ENCODE results near the gene HOXD4. TPM values are rescaled to one million over a fixed set of nuclear protein-coding genes. Genes with fewer than 3 reads are reported as not detected.
A peak's percentile ranks its signal among the peaks of the same experiment; 100 is the strongest.

Gene HOXD4
- total and polyA plus RNA-seq, 4 donors = 0.12 to 1.1 (median 0.48) TPM

GRCh38 chr2:176178757-176179295, 27.5 kb downstream of the HOXD4 start:
- DNase-seq (no peak), ATAC-seq (ENCODE audit: insufficient read depth, low FRiP score) (peak; percentile 45)
- H3K9ac ChIP-seq (ENCODE audit: insufficient read depth in 1 of 2, low read length in 2 of 2) = no peak overlapping the region
- 10 to 20% methylated on average over 7 of the region's 7 CpGs for WGBS, 2 donors
- H3K9me3 ChIP-seq (ENCODE audit: control insufficient read depth in 4 of 4, insufficient read depth in 3 of 4, low read length in 3 of 4) = peaks cover 0 to 9% (median 0%) of the 10 kb centered on the region in 4 donors
- H3K27me3 ChIP-seq (ENCODE audit: control insufficient read depth in 3 of 3, insufficient read depth in 3 of 3, low read length in 2 of 3) = peaks cover 23 to 85% (median 78%) of the 10 kb centered on the region in 3 donors
- no peak overlapping the region for H3K4me3 ChIP-seq
- H3K36me3 ChIP-seq (ENCODE audit: control insufficient read depth in 4 of 4, insufficient read depth in 4 of 4, low read length in 4 of 4) = no peaks in the 10 kb centered on the region
- TF ChIP-seq, protein P1, sequence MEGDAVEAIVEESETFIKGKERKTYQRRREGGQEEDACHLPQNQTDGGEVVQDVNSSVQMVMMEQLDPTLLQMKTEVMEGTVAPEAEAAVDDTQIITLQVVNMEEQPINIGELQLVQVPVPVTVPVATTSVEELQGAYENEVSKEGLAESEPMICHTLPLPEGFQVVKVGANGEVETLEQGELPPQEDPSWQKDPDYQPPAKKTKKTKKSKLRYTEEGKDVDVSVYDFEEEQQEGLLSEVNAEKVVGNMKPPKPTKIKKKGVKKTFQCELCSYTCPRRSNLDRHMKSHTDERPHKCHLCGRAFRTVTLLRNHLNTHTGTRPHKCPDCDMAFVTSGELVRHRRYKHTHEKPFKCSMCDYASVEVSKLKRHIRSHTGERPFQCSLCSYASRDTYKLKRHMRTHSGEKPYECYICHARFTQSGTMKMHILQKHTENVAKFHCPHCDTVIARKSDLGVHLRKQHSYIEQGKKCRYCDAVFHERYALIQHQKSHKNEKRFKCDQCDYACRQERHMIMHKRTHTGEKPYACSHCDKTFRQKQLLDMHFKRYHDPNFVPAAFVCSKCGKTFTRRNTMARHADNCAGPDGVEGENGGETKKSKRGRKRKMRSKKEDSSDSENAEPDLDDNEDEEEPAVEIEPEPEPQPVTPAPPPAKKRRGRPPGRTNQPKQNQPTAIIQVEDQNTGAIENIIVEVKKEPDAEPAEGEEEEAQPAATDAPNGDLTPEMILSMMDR (IDR thresholded peaks at IDR 0.05; ENCODE audit: control extremely low read depth, extremely low read depth) = no peak
- H3K4me1 ChIP-seq (ENCODE audit: control insufficient read depth in 5 of 5, insufficient read depth in 5 of 5, low read length in 5 of 5) = peaks cover 0 to 14% (median 4%) of the 10 kb centered on the region in 5 donors
- H3K27ac ChIP-seq (ENCODE audit: low read depth in 1 of 2, low read length in 1 of 2) = no peak overlapping the region

DNA sequence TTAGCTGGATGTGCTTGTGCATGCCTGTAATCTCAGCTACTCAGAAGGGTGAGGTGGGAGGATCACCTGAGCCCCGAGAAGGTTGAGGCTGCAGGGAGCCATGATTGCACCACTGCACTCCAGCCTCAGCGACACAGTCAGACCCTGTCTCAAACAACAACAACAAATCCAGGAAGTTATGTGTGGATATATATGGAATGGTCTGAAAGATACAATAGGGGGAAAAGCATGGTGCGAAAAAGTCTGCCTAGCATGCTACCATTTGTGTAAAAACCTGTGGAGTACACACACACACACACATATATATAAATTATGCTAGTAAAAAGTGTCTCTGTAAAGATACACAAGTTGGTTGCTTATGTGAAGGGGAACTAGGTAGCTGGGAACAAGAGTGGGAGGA, 30.2 kb downstream of the HOXD4 start:
- no peak for ATAC-seq (ENCODE audit: insufficient read depth, low FRiP score)
- no peaks in the 10 kb centered on the region for H3K36me3 ChIP-seq (ENCODE audit: control insufficient read depth in 4 of 4, insufficient read depth in 4 of 4, low read length in 4 of 4)

DNA sequence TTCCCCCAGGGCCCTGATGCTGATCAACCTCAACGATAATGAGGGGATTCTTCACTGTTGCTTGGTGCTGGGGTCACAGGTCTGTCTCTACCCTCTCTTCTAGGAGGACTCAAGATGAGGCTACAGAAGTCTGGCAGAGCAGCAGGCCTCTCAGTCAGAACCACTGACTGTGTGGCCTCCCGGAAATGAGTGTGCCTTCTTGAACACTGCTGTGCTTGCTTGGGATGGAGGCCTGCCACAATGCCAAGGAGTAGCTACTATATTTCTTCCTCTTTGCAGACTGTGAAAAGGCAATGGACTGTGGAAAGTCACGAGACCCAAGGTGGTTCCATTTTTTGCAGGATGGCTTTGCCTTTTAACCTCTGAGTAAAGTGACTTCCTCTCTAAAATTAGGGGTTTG, 31.3 kb downstream of the HOXD4 start:
- TF ChIP-seq, protein P1 (IDR thresholded peaks at IDR 0.05; ENCODE audit: control extremely low read depth, extremely low read depth) = no peak
- Histone ChIP-seq H3K4me1 (ENCODE audit: control insufficient read depth in 5 of 5, insufficient read depth in 5 of 5, low read length in 5 of 5) (peaks cover 0 to 17% (median 4%) of the 10 kb centered on the region in 5 donors), H3K27me3 (ENCODE audit: control insufficient read depth in 3 of 3, insufficient read depth in 3 of 3, low read length in 2 of 3) (peaks cover 14 to 78% (median 70%) of the 10 kb centered on the region in 3 donors), H3K9me3 (ENCODE audit: control insufficient read depth in 4 of 4, insufficient read depth in 3 of 4, low read length in 3 of 4) (peaks cover 0 to 3% (median 0%) of the 10 kb centered on the region in 4 donors), H3K27ac (ENCODE audit: low read depth in 1 of 2, low read length in 1 of 2) (no peak overlapping the region), H3K36me3 (ENCODE audit: control insufficient read depth in 4 of 4, insufficient read depth in 4 of 4, low read length in 4 of 4) (no peaks in the 10 kb centered on the region), H3K9ac (ENCODE audit: insufficient read depth in 1 of 2, low read length in 2 of 2) (no peak overlapping the region), H3K4me3 (no peak overlapping the region)
- 78 to 79% methylated on average over 3 of the region's 3 CpGs for WGBS, 2 donors
- DNase-seq = no peak
- no peak for ATAC-seq (ENCODE audit: insufficient read depth, low FRiP score)

More for the DNA sequence above, 30.2 kb downstream of the HOXD4 start:
- 56 to 66% methylated on average over 3 of the region's 3 CpGs for WGBS, 2 donors
- Histone ChIP-seq H3K27ac (ENCODE audit: low read depth in 1 of 2, low read length in 1 of 2) (no peak overlapping the region), H3K27me3 (ENCODE audit: control insufficient read depth in 3 of 3, insufficient read depth in 3 of 3, low read length in 2 of 3) (peaks cover 16 to 80% (median 72%) of the 10 kb centered on the region in 3 donors), H3K9me3 (ENCODE audit: control insufficient read depth in 4 of 4, insufficient read depth in 3 of 4, low read length in 3 of 4) (peaks cover 0 to 3% (median 0%) of the 10 kb centered on the region in 4 donors), H3K9ac (ENCODE audit: insufficient read depth in 1 of 2, low read length in 2 of 2) (no peak overlapping the region), H3K4me3 (no peak overlapping the region), H3K4me1 (ENCODE audit: control insufficient read depth in 5 of 5, insufficient read depth in 5 of 5, low read length in 5 of 5) (peaks cover 0 to 9% (median 4%) of the 10 kb centered on the region in 5 donors)
- TF ChIP-seq, protein P1 (IDR thresholded peaks at IDR 0.05; ENCODE audit: control extremely low read depth, extremely low read depth) = no peak
- DNase-seq = no peak
